Left forelimb (tissue), 1 donor: Measurements from ENCODE around the gene OR10A3.

Experiments used
- DNase-seq: peaks from one replicate; pipeline ENCODE4 v3.0.0-alpha.2; 2018; ENCODE audit warnings: low spot score

Gene OR10A3

DNA sequence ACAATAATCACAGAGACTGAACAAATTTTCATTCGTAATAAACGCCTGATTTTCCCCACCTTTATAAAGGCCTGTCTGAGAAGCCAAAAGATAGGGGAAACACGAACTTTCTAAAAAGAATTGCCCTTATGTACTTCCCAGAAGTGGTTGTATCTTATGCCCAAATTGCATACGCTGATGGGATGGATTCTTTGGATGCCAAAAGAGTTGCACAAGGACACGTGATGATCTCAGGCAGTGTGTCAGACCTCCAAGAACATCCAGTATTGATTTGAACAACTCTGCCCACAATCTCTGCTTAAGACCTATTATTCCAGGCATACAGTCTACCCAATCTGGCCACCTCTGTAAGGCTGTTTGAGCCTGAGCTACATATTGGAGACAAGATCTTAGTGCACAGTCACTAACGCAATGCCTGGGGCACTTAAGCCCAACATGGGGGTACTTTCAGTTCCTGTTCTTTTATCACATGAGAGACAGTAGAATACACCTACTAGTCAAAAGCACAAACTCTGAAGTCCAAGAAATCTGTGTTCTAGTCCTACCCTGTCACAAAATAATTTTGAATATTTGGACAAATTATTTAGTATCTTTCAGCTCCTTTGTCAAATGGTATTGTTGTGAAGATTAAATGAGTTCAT lies 49.3 kb downstream of the OR10A3 start:
- DNase-seq: no peak

DNA sequence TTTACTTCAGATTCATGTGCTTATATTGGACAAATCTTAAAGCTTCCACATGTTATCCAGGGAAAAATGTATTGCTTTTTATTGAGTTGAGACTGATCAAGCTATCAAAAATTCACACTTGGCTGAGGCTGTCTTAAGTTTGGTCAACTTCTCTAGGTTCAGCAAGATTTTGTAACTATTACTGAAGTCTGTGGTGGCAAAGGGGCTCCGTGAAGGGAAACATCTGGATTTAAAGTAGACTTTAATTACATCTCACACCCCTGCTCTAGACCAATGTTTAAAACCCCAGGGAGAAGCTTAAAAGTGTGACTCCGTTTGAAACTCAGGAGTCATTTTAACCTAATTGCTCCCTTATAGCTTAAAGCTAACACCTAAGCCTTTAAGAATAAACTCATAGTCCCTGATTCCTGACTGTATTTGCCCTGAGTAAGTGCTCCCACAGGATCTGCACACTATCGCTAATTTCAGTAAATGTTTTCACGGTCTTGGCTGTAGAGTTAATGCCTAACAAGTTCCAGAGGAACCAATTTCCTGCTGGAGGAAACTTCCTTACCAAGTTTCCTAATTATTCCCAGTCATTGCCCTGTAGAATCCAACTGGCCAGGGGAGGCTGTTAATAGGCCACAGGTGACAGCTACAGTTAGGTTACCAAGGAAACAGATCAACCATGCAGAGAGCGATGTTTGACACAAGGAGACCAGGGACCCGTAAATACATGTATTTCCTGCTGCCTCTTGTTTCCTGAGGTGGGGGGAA lies 50.9 kb downstream of the OR10A3 start:
- DNase-seq: no peak

DNA sequence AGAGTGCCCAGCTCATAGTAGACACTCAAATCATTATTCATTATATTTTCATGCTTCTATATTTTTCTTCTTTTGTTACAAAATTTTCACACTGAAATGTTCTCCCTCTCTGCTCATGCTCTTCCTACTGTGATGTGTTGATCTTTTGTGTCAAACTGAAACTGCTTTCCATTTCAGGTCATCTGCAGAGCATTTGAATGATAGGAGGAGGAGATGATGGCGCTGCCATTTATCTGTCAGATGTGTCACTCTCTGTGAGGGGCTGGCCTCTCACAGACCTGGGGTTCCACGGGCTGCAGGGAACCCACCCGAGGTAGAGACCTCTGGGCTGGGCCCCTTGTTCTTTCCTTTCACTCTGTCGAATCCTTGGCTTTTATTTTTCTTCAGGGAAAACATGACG lies 51.5 kb downstream of the OR10A3 start:
- DNase-seq: no peak
